Measurements from ENCODE around the gene TIE1. TPM values are rescaled to one million over a fixed set of nuclear protein-coding genes. Genes with fewer than 3 reads are reported as not detected.

Gene TIE1
- total and polyA plus RNA-seq, 9 of the 15 experiments (the other 6 are each of a cell fraction or from before 2014, with no cell fraction given): 0.07 to 0.49 (median 0.14) TPM; not detected in 4

GRCh38 chr1:43352351-43352705 lies 51.5 kb downstream of the TIE1 start:
- Histone ChIP-seq H3K4me1 (replicated peaks in 1 of 2; ENCODE audit: control insufficient read depth in 2 of 2, insufficient read depth in 2 of 2, low read length in 2 of 2) (peaks cover 0 to 13% of the 10 kb centered on the region in 2 experiments; a peak in 3 of 5 replicates), H3K36me3 (ENCODE audit: control insufficient read depth, insufficient read depth, low read length) (no peaks in the 10 kb centered on the region), H3K27ac (ENCODE audit: extremely low read depth, low read depth, low read length) (no peak overlapping the region), H2AFZ (ENCODE audit: low read depth, low read length) (no peak overlapping the region), H3K9ac (ENCODE audit: insufficient read depth in 1 of 2, low read depth in 2 of 2, low read length in 2 of 2) (peak overlapping the region in 1 of 2 experiments; percentile 46; a peak in 2 of 4 replicates), H4K20me1 (replicated peaks; ENCODE audit: control insufficient read depth, insufficient read depth, low read length) (no peaks in the 10 kb centered on the region), H3K4me2 (ENCODE audit: insufficient read depth, low read length) (no peak overlapping the region), H3K9me1 (ENCODE audit: control insufficient read depth, insufficient read depth, low read length) (no peaks in the 10 kb centered on the region), H3K4me3 (no peak overlapping the region), H3K9me3 (replicated peaks; ENCODE audit: control insufficient read depth, insufficient read depth, low read depth, low read length) (no peaks in the 10 kb centered on the region), H3K79me2 (ENCODE audit: control insufficient read depth, insufficient read depth, low read length) (no peaks in the 10 kb centered on the region), H3K27me3 (ENCODE audit: control insufficient read depth in 2 of 2, insufficient read depth in 2 of 2, low read length in 2 of 2) (no peaks in the 10 kb centered on the region)
- FAIRE-seq (no peak), ATAC-seq (no peak), DNase-seq (ENCODE audit: extremely low read depth in 1 of 4, low spot score in 3 of 4) (no peak)
- TF ChIP-seq CTBP1 (IDR thresholded peaks at IDR 0.05; ENCODE audit: borderline replicate concordance) (no peak), SRSF9 (IDR thresholded peaks at IDR 0.05; ENCODE audit: borderline replicate concordance, low read depth, low read length) (no peak), TRIM28 (IDR thresholded peaks at IDR 0.05) (no peak), AFF4 (CRISPR knock-in tag; IDR thresholded peaks at IDR 0.05) (no peak), KAT8 (IDR thresholded peaks at IDR 0.05; ENCODE audit: low read depth) (no peak), ZNF639 (CRISPR knock-in tag; conservative IDR thresholded peaks at IDR 0.05 in 1 of 2, IDR thresholded peaks at IDR 0.05 in 1 of 2) (no peak), ZNF311 (CRISPR knock-in tag; IDR thresholded peaks at IDR 0.05) (no peak), NR2C2 (CRISPR knock-in tag; IDR thresholded peaks at IDR 0.05) (no peak), NR2C2 (tag; IDR thresholded peaks at IDR 0.05) (no peak)
- TF ChIP-seq, protein P1, sequence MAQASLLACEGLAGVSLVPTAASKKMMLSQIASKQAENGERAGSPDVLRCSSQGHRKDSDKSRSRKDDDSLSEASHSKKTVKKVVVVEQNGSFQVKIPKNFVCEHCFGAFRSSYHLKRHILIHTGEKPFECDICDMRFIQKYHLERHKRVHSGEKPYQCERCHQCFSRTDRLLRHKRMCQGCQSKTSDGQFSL (CRISPR knock-in tag; IDR thresholded peaks at IDR 0.05): 0 out of 2 replicates have a peak, but pooled peaks have one; percentile 19
- TF ChIP-seq, protein P1 (tag; IDR thresholded peaks at IDR 0.05): no peak
- in situ Hi-C loops (cut with MboI): no loop called here
- 46% methylated on average over 2 of the region's 2 CpGs for WGBS (ENCODE audit: insufficient coverage, low coverage, missing lambda C conversion rate)
- CTCF ChIA-PET (ENCODE audit: low intra/inter-chr PET ratio): no interaction called here
- BruUV-seq (replicated peaks): no TSS peak
- POLR2A ChIA-PET: interaction anchor here (0.7 to 1.1 kb wide), 4 partner anchors 10 to 315 kb away, joined by 3 to 5 read pairs (median 4); no protein-coding TSS in a partner anchor
- intact Hi-C loops (cut with micrococcal nuclease): no loop called here
